OCI-LY3 (cell line): ENCODE results near the gene ACSL3.

Experiments
- EZH2phosphoT487 ChIP-seq: fragments of 200-600 bp; shearing (Covaris generic); IDR thresholded peaks from 2 replicates; pipeline ENCODE4 v1.6.1; 2018; ENCODE audit warnings: antibody characterized with exemption, mixed run types, low read depth
- TF ChIP-seq, protein P1 (sequence below): fragments of 200-600, 300-600 bp; sonication (generic); IDR thresholded peaks from 2 replicates; pipeline ENCODE4 v1.5.1; 2014; ENCODE audit warnings: antibody characterized with exemption, low read length, low read depth

DNA sequence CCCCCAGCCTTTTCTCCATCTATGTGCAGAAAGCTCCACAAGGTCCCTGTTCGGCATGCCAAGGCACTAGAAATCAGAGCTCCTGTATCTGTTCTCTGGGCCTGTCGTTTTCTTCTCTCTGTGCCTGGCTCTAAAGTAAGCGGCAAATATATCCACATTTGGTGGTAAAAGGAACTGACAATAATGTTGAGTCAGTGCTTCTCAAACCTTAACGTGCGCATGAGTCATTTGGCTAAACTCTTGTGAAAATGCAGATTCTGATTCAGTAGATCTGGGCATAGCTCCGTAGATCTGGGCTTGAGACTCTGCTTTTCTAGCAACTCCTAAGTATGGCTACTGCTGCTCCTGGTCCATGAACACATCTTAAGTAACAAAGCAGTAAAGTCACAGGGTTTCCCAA lies 16.5 kb upstream of the ACSL3 start:
- TF ChIP-seq, protein P1, sequence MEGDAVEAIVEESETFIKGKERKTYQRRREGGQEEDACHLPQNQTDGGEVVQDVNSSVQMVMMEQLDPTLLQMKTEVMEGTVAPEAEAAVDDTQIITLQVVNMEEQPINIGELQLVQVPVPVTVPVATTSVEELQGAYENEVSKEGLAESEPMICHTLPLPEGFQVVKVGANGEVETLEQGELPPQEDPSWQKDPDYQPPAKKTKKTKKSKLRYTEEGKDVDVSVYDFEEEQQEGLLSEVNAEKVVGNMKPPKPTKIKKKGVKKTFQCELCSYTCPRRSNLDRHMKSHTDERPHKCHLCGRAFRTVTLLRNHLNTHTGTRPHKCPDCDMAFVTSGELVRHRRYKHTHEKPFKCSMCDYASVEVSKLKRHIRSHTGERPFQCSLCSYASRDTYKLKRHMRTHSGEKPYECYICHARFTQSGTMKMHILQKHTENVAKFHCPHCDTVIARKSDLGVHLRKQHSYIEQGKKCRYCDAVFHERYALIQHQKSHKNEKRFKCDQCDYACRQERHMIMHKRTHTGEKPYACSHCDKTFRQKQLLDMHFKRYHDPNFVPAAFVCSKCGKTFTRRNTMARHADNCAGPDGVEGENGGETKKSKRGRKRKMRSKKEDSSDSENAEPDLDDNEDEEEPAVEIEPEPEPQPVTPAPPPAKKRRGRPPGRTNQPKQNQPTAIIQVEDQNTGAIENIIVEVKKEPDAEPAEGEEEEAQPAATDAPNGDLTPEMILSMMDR = no peak
- TF ChIP-seq EZH2phosphoT487 = no peak
